ENCODE data around the gene SCNN1B.
"Not testable (repeated sequence)": the region's sequence is repeated elsewhere in the genome, so short reads cannot be mapped to it uniquely, and the experiment has no call there.

SCNN1B gene

DNA sequence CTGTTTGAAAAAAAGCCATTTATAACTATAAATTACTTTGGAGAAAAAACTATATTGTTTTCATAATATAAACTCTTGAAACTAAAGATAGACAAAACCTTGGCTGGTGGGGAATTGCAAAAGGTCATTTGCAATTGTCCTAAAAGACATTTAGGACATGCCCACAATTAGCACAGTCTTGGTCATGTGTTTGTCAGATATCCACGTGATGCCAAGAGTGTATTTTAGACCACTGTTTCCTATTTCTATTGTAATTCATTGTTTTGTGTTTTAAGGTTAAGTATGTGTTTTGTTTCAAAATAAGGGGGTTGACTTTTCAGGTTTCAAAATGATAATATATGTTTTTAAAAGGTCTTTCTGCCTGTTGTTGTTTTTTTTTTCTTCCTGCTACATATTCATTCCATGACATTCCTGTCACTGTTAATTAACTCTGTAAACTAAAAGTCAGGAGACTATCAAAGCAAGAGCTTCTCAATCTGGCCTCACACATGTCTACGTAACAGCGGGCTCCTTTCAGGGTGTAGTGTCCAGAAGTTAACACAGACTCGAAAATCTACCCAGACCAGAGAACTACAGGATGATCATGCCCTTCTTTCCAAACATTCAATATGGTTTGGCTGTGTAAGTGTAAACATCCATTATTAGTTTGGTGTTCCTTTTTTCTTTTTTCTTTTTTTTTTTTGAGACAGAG is 92.2 kb downstream of the SCNN1B start:
- no peaks in the 10 kb centered on the region for H3K9me3 ChIP-seq (ENCODE audit: control insufficient read depth in 2 of 2, low read length in 2 of 2)
- peaks cover 13% of the 10 kb centered on the region for H3K4me1 ChIP-seq (ENCODE audit: control insufficient read depth, insufficient read depth, low read length)
- no peak overlapping the region for H3K4me3 ChIP-seq (ENCODE audit: low read length in 2 of 2)
- no peak overlapping the region for H3K9ac ChIP-seq (ENCODE audit: low read length in 2 of 2)
- H3K27me3 ChIP-seq (ENCODE audit: control insufficient read depth in 1 of 2, insufficient read depth in 2 of 2, low read length in 2 of 2): no peaks in the 10 kb centered on the region
- peaks cover 43 to 51% of the 10 kb centered on the region in 2 donors for H3K36me3 ChIP-seq (ENCODE audit: control insufficient read depth in 2 of 2, insufficient read depth in 2 of 2, low read length in 2 of 2)
- H3K27ac ChIP-seq (ENCODE audit: low read length): no peak overlapping the region

GRCh38 chr16:23395732-23396131 is 93.6 kb downstream of the SCNN1B start:
- Histone ChIP-seq H3K9me3 (ENCODE audit: control insufficient read depth in 2 of 2, low read length in 2 of 2) (no peaks in the 10 kb centered on the region), H3K27ac (ENCODE audit: low read length) (no peak overlapping the region), H3K27me3 (ENCODE audit: control insufficient read depth in 1 of 2, insufficient read depth in 2 of 2, low read length in 2 of 2) (no peaks in the 10 kb centered on the region), H3K9ac (ENCODE audit: low read length in 2 of 2) (no peak overlapping the region), H3K36me3 (ENCODE audit: control insufficient read depth in 2 of 2, insufficient read depth in 2 of 2, low read length in 2 of 2) (peaks cover 49 to 51% of the 10 kb centered on the region in 2 donors), H3K4me3 (ENCODE audit: low read length in 2 of 2) (no peak overlapping the region), H3K4me1 (ENCODE audit: control insufficient read depth, insufficient read depth, low read length) (peaks cover 13% of the 10 kb centered on the region)

DNA sequence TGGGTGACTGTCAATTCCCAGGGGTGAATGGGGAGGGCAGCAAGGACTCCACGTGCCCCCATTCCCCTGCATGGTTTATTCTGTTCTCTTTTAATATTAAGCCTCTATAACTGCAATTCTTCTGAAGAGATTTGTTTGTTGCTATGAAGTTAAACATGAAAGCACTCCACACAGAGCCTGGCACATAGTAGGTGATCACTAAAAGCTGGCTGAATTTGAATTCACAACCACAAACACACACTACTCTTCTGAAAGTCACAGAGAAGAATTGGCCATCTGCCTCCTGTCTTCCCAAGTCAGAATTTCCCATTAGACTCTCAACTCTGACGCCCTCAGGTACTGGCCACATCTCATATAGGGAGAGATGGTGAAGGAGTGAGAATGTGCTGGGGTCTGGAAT is 95.4 kb downstream of the SCNN1B start:
- Histone ChIP-seq H3K36me3 (ENCODE audit: control insufficient read depth in 2 of 2, insufficient read depth in 2 of 2, low read length in 2 of 2) (peaks cover 40 to 43% of the 10 kb centered on the region in 2 donors), H3K9ac (ENCODE audit: low read length in 2 of 2) (no peak overlapping the region), H3K4me3 (ENCODE audit: low read length in 2 of 2) (no peak overlapping the region), H3K4me1 (ENCODE audit: control insufficient read depth, insufficient read depth, low read length) (peaks cover 13% of the 10 kb centered on the region), H3K9me3 (ENCODE audit: control insufficient read depth in 2 of 2, low read length in 2 of 2) (no peaks in the 10 kb centered on the region), H3K27ac (ENCODE audit: low read length) (no peak overlapping the region), H3K27me3 (ENCODE audit: control insufficient read depth in 1 of 2, insufficient read depth in 2 of 2, low read length in 2 of 2) (no peaks in the 10 kb centered on the region)

DNA sequence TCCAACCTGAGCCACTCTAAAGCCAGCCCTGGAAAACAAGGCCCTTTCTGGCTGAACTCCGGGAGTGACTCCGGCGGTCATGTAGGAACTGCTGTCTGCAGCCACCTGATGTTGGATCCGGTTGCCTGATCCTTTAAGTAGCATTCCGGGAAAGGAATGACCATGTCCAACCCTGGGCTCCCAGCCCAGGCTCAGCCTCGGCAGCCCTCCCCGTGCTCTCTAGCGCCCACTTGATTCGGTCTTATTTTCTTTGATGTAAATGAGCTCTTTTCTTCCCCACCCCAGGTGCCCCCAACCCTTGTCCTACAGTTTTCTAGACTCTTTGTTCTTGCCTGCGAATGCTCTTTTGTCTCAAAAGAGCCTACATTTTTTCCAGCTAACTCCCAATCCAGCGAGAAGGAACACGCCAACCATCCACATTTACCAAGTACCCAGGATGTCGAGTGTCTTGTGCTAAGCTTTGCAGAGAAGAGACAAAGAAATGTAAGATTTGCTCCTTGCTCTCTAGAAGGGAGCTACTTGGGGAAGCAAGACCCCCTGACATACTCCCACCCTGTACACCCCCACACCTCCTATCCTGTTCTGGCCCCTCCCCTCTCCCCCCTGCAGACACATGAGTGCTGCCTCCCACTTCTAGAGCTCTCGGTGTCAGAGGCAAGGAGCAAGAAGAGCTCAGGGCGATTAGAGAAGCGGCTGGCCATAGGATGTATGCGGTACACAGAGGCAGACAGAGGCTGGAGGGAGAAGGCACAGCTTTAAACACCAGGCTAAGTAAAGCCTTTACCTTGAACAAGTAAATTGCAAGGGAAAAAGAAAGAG is 97.1 kb downstream of the SCNN1B start:
- Histone ChIP-seq H3K27me3 (ENCODE audit: control insufficient read depth in 1 of 2, insufficient read depth in 2 of 2, low read length in 2 of 2) (no peaks in the 10 kb centered on the region), H3K36me3 (ENCODE audit: control insufficient read depth in 2 of 2, insufficient read depth in 2 of 2, low read length in 2 of 2) (peaks cover 45 to 52% of the 10 kb centered on the region in 2 donors), H3K9ac (ENCODE audit: low read length in 2 of 2) (no peak overlapping the region), H3K9me3 (ENCODE audit: control insufficient read depth in 2 of 2, low read length in 2 of 2) (no peaks in the 10 kb centered on the region), H3K27ac (ENCODE audit: low read length) (no peak overlapping the region), H3K4me3 (ENCODE audit: low read length in 2 of 2) (no peak overlapping the region), H3K4me1 (ENCODE audit: control insufficient read depth, insufficient read depth, low read length) (peaks cover 6% of the 10 kb centered on the region)

- H3K4me1 ChIP-seq (ENCODE audit: control insufficient read depth, insufficient read depth, low read length); H3K27ac ChIP-seq (ENCODE audit: low read length); H3K9me3 ChIP-seq (ENCODE audit: control insufficient read depth in 2 of 2, low read length in 2 of 2); H3K4me3 ChIP-seq (ENCODE audit: low read length in 2 of 2); H3K9ac ChIP-seq (ENCODE audit: low read length in 2 of 2); H3K27me3 ChIP-seq (ENCODE audit: control insufficient read depth in 1 of 2, insufficient read depth in 2 of 2, low read length in 2 of 2): not testable (repeated sequence)
- H3K36me3 ChIP-seq (ENCODE audit: control insufficient read depth in 2 of 2, insufficient read depth in 2 of 2, low read length in 2 of 2): peaks cover 45 to 60% of the 10 kb centered on the region in 2 donors
Observed at GRCh38 chr16:23400447-23400846, 98.3 kb downstream of the SCNN1B start.

- H3K36me3 ChIP-seq (ENCODE audit: control insufficient read depth in 2 of 2, insufficient read depth in 2 of 2, low read length in 2 of 2): peaks cover 45 to 62% of the 10 kb centered on the region in 2 donors
- no peak overlapping the region for H3K9ac ChIP-seq (ENCODE audit: low read length in 2 of 2)
- H3K27ac ChIP-seq (ENCODE audit: low read length): no peak overlapping the region
- no peak overlapping the region for H3K4me3 ChIP-seq (ENCODE audit: low read length in 2 of 2)
- H3K9me3 ChIP-seq (ENCODE audit: control insufficient read depth in 2 of 2, low read length in 2 of 2): no peaks in the 10 kb centered on the region
- no peaks in the 10 kb centered on the region for H3K27me3 ChIP-seq (ENCODE audit: control insufficient read depth in 1 of 2, insufficient read depth in 2 of 2, low read length in 2 of 2)
- peaks cover 7% of the 10 kb centered on the region for H3K4me1 ChIP-seq (ENCODE audit: control insufficient read depth, insufficient read depth, low read length)
Observed at GRCh38 chr16:23401139-23401538, 99.0 kb downstream of the SCNN1B start.

DNA sequence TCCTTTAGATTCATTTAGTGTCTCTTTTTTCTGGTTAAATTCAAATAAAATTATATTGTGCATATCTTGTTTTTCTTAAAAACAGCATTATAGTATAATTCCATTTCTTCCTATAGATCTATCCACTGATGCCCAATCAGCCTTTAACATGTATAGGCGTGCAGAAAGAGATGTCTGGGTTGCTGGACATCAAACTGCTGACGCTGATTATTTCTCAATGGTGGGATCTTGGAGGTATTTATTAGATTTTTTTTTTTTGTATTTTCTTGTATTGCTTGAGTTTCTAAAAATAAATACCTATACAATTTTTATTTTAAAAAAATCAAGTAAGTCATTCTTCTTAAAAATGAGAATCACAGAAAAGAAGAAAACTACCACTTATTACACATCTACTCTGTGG is 100.0 kb downstream of the SCNN1B start:
- no peak overlapping the region for H3K27ac ChIP-seq (ENCODE audit: low read length)

GRCh38 chr16:23403547-23403946 is 101.4 kb downstream of the SCNN1B start:
- Histone ChIP-seq H3K36me3 (ENCODE audit: control insufficient read depth in 2 of 2, insufficient read depth in 2 of 2, low read length in 2 of 2) (peaks cover 48 to 58% of the 10 kb centered on the region in 2 donors), H3K4me3 (ENCODE audit: low read length in 2 of 2) (no peak overlapping the region), H3K9ac (ENCODE audit: low read length in 2 of 2) (no peak overlapping the region), H3K27me3 (ENCODE audit: control insufficient read depth in 1 of 2, insufficient read depth in 2 of 2, low read length in 2 of 2) (no peaks in the 10 kb centered on the region), H3K4me1 (ENCODE audit: control insufficient read depth, insufficient read depth, low read length) (peaks cover 7% of the 10 kb centered on the region), H3K9me3 (ENCODE audit: control insufficient read depth in 2 of 2, low read length in 2 of 2) (no peaks in the 10 kb centered on the region), H3K27ac (ENCODE audit: low read length) (no peak overlapping the region)

More for the DNA sequence above, 100.0 kb downstream of the SCNN1B start:
- Histone ChIP-seq H3K9me3 (ENCODE audit: control insufficient read depth in 2 of 2, low read length in 2 of 2) (no peaks in the 10 kb centered on the region), H3K36me3 (ENCODE audit: control insufficient read depth in 2 of 2, insufficient read depth in 2 of 2, low read length in 2 of 2) (peaks cover 55 to 67% of the 10 kb centered on the region in 2 donors), H3K4me1 (ENCODE audit: control insufficient read depth, insufficient read depth, low read length) (peaks cover 7% of the 10 kb centered on the region), H3K9ac (ENCODE audit: low read length in 2 of 2) (no peak overlapping the region), H3K27me3 (ENCODE audit: control insufficient read depth in 1 of 2, insufficient read depth in 2 of 2, low read length in 2 of 2) (no peaks in the 10 kb centered on the region), H3K4me3 (ENCODE audit: low read length in 2 of 2) (no peak overlapping the region)

GRCh38 chr16:23406024-23406423 is 103.9 kb downstream of the SCNN1B start:
- Histone ChIP-seq H3K4me1 (ENCODE audit: control insufficient read depth, insufficient read depth, low read length) (peaks cover 8% of the 10 kb centered on the region), H3K27ac (ENCODE audit: low read length) (no peak overlapping the region), H3K9ac (ENCODE audit: low read length in 2 of 2) (no peak overlapping the region), H3K9me3 (ENCODE audit: control insufficient read depth in 2 of 2, low read length in 2 of 2) (no peaks in the 10 kb centered on the region), H3K4me3 (ENCODE audit: low read length in 2 of 2) (no peak overlapping the region), H3K27me3 (ENCODE audit: control insufficient read depth in 1 of 2, insufficient read depth in 2 of 2, low read length in 2 of 2) (no peaks in the 10 kb centered on the region), H3K36me3 (ENCODE audit: control insufficient read depth in 2 of 2, insufficient read depth in 2 of 2, low read length in 2 of 2) (peaks cover 41 to 59% of the 10 kb centered on the region in 2 donors)

DNA sequence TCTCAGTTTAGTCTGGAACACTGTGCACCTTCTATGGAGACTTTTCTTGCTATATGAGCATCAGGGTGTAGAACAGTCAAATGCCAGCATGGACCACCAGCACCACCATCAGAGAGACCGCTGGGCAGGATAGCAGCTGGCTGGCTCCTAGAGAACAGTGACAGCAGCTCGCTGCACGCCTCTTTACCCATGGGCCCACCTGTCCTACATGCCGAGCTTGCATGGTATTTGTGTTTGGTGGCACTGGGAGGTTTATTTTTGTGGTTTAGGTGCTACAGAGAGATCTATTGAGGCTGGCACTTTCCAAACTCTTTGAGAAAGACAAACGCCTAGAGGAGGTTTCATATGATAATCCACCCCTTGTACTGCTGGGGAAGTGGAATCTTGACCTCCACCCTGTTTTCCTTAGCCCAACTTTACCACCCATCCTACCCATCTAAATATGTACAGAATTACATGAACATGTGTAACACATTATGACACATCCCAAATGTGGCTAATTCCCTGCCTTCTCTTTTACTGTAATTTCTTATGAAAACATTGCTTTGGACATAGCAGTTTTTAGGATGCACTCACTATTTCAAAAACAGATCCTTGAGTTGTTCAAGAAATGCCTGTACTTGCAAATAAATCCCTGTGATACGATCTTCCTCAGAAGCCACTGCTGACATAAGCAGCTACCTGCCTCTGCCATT is 104.6 kb downstream of the SCNN1B start:
- Histone ChIP-seq H3K36me3 (ENCODE audit: control insufficient read depth in 2 of 2, insufficient read depth in 2 of 2, low read length in 2 of 2) (peaks cover 37 to 61% of the 10 kb centered on the region in 2 donors), H3K4me3 (ENCODE audit: low read length in 2 of 2) (no peak overlapping the region), H3K9me3 (ENCODE audit: control insufficient read depth in 2 of 2, low read length in 2 of 2) (no peaks in the 10 kb centered on the region), H3K27me3 (ENCODE audit: control insufficient read depth in 1 of 2, insufficient read depth in 2 of 2, low read length in 2 of 2) (no peaks in the 10 kb centered on the region), H3K4me1 (ENCODE audit: control insufficient read depth, insufficient read depth, low read length) (peaks cover 8% of the 10 kb centered on the region), H3K9ac (ENCODE audit: low read length in 2 of 2) (no peak overlapping the region), H3K27ac (ENCODE audit: low read length) (no peak overlapping the region)

Measured in stomach smooth muscle (tissue), 2 donors.